ENCODE results near the gene CORO2B. TPM values are rescaled to one million over a fixed set of nuclear protein-coding genes. Genes with fewer than 3 reads are reported as not detected.

CORO2B gene
- total RNA-seq, 3 donors from 2014 or later = 1.3 to 4.7 (median 1.9) TPM

DNA sequence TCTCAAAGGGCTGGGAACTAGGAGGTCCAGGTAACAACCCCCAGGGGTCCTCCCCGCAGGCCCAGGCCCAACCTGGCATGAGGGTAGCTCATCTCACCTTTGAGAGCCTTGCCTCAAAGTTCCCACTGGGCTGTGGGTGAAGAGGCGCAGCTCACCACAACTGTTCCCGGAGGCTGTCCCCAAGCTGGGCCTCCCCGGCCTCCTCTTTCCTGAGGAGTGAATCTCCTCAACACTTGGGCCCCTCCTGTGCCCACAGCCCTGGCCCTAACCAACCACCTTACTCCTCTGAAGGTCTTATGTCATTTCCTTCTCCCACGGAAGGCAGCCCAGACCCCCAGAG lies 27.5 kb upstream of the CORO2B start:
- no peak for ATAC-seq
- Histone ChIP-seq H3K9me3 (no peaks in the 10 kb centered on the region), H3K4me3 (no peak overlapping the region), H3K4me1 (ENCODE audit: low read depth) (no peaks in the 10 kb centered on the region), H3K36me3 (ENCODE audit: low read depth) (no peaks in the 10 kb centered on the region)
- intact Hi-C loops (cut with DNase I, micrococcal nuclease) = loop anchor here in 1 of 2 donors (10.0 kb wide), 2 partner anchors 124 to 324 kb away; no protein-coding TSS in a partner anchor
- TF ChIP-seq, protein P1, sequence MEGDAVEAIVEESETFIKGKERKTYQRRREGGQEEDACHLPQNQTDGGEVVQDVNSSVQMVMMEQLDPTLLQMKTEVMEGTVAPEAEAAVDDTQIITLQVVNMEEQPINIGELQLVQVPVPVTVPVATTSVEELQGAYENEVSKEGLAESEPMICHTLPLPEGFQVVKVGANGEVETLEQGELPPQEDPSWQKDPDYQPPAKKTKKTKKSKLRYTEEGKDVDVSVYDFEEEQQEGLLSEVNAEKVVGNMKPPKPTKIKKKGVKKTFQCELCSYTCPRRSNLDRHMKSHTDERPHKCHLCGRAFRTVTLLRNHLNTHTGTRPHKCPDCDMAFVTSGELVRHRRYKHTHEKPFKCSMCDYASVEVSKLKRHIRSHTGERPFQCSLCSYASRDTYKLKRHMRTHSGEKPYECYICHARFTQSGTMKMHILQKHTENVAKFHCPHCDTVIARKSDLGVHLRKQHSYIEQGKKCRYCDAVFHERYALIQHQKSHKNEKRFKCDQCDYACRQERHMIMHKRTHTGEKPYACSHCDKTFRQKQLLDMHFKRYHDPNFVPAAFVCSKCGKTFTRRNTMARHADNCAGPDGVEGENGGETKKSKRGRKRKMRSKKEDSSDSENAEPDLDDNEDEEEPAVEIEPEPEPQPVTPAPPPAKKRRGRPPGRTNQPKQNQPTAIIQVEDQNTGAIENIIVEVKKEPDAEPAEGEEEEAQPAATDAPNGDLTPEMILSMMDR (IDR thresholded peaks at IDR 0.05) = no peak
- DNase-seq = no peak

DNA sequence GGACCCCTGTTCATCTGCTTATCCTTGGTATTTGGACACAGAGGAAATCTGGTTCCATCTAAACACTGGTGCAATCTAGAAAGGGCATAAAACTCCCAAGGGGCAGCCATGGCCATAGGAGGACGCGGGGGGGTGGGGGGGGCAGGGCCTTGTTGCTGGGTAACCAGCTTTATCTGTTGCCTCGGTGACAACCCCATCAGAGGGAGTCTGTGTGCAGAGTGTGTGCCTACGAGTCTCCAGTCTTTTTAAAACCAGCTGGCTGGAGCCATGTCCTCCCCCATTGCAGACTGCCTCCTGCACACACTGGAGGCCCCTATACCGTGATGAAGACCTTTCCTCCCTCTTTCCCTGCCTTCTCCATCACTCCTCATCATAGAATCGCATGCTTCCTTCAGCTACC lies 26.4 kb upstream of the CORO2B start:
- no peak for DNase-seq
- no peak overlapping the region for H3K4me3 ChIP-seq
- no peaks in the 10 kb centered on the region for H3K9me3 ChIP-seq
- no peaks in the 10 kb centered on the region for H3K36me3 ChIP-seq (ENCODE audit: low read depth)
- TF ChIP-seq, protein P1 (IDR thresholded peaks at IDR 0.05) = no peak
- no peak for ATAC-seq
- intact Hi-C loops (cut with DNase I, micrococcal nuclease) = loop anchor here in 1 of 2 donors (10.0 kb wide), 2 partner anchors 122 to 322 kb away; no protein-coding TSS in a partner anchor
- H3K4me1 ChIP-seq (ENCODE audit: low read depth) = no peaks in the 10 kb centered on the region

DNA sequence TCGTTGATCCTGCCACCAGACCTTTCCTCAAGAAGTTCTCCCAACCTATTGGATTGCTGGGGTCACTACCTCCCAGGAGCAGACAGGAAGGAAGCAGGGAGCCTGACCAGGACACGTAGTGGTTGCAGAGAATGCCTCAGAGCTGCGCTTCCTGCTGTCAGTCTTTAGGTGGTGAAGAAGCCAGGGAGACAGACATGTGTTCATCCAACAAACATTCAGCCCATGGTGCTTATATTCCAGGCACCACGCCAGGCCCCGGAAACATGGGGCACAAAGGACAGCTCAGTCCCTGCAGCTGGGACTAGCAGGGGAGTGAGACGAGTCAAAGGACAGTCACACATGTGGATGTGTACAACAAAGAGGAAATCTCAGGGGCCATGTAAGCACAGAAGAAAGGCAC lies 26.0 kb upstream of the CORO2B start:
- no peaks in the 10 kb centered on the region for H3K36me3 ChIP-seq (ENCODE audit: low read depth)
- H3K4me3 ChIP-seq = no peak overlapping the region
- DNase-seq (no peak), ATAC-seq (no peak)
- TF ChIP-seq, protein P1 (IDR thresholded peaks at IDR 0.05) = no peak
- H3K4me1 ChIP-seq (ENCODE audit: low read depth) = no peaks in the 10 kb centered on the region
- intact Hi-C loops (cut with DNase I, micrococcal nuclease) = loop anchor here in 1 of 2 donors (10.0 kb wide), 2 partner anchors 122 to 322 kb away; no protein-coding TSS in a partner anchor
- no peaks in the 10 kb centered on the region for H3K9me3 ChIP-seq

GRCh38 chr15:68553314-68553993 lies 25.3 kb upstream of the CORO2B start:
- no peak for DNase-seq
- Histone ChIP-seq H3K9me3 (no peaks in the 10 kb centered on the region), H3K36me3 (ENCODE audit: low read depth) (no peaks in the 10 kb centered on the region), H3K4me3 (no peak overlapping the region), H3K4me1 (ENCODE audit: low read depth) (no peaks in the 10 kb centered on the region)
- intact Hi-C loops (cut with DNase I, micrococcal nuclease) = loop anchor here in 1 of 2 donors (10.0 kb wide), 2 partner anchors 121 to 321 kb away; no protein-coding TSS in a partner anchor
- ATAC-seq = no peak
- TF ChIP-seq, protein P1 (IDR thresholded peaks at IDR 0.05) = no peak

- no peaks in the 10 kb centered on the region for H3K4me1 ChIP-seq (ENCODE audit: low read depth)
- no peak overlapping the region for H3K4me3 ChIP-seq
- intact Hi-C loops (cut with DNase I, micrococcal nuclease) = loop anchor here in 1 of 2 donors (10.0 kb wide), 2 partner anchors 121 to 321 kb away; no protein-coding TSS in a partner anchor
- DNase-seq (peak in 1 of 3 donors; percentile 86), ATAC-seq (peak; percentile 50)
- H3K36me3 ChIP-seq (ENCODE audit: low read depth) = no peaks in the 10 kb centered on the region
- no peaks in the 10 kb centered on the region for H3K9me3 ChIP-seq
- TF ChIP-seq, protein P1 (IDR thresholded peaks at IDR 0.05) = peak; percentile 53
Observed at GRCh38 chr15:68553994-68554720, 24.6 kb upstream of the CORO2B start.

All from mucosa of descending colon (tissue), 3 donors.